Measurements from ENCODE around the gene TMEM80. TPM values are rescaled to one million over a fixed set of nuclear protein-coding genes. Genes with fewer than 3 reads are reported as not detected.

Gene TMEM80
- total RNA-seq, 1 experiment from 2014 or later = 45.2 TPM

DNA sequence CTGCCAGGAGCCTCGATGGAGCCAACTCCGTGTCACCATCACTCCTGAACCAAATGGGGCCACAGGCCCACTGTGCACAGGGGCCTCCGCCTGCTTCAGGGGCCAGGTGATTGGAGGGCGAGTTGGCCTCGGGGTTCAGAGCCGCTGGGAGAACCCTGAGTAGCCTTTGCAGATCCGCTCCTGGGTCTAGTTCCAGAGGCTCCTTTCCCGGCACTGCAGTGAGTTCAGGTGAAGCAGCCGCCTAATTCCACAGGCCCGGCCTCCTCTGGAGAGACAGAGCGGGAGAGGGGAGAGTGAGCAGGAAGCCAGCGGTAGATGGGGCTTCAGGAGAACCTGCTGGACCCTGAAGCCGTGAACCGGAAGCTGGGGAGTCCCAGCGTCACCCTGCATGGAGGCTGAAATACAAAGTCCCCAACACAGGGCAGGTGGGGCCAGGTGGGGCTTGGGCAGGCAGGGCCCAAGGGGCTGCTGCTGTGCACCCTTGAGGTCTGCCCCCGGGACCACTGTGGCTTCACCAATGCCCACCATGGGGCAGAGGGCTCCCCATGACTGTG lies 36.0 kb upstream of the TMEM80 start:
- in situ Hi-C loops (cut with HindIII; ENCODE audit: low pct_unique_long_range_greater_than_20kb, low sequenced_read_pairs) = no loop called here
- POLR2A ChIA-PET = no interaction called here
- CTCF ChIA-PET = no interaction called here

DNA sequence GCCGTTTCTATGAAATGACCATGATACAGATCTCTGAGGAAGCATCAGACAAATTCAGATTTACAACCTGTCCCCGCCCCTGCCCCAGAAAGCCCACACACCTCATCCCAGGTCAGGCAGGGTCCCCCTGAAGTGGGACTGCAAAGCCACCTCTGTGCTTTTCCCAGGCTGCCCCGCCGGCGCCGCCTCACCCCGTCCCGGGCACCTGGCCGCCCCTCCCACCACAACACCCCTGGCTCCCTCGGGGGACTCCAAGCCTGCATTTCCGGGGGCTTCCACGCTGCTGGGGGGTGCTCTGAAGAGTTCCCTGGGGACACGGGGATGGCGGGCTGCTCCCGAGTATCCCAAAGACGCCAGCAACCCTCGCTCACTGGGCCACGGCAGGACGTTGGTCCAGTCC lies 35.3 kb upstream of the TMEM80 start:
- intact Hi-C loops (cut with micrococcal nuclease; ENCODE audit: unreplicated experiment) (loop anchor here (5.0 kb wide), 1 partner anchor 62 kb away; no protein-coding TSS in a partner anchor), in situ Hi-C loops (cut with HindIII; ENCODE audit: low pct_unique_long_range_greater_than_20kb, low sequenced_read_pairs) (no loop called here)
- BruUV-seq (replicated peaks) = no TSS peak
- ATAC-seq = no peak
- POLR2A ChIA-PET = interaction anchor here (0.5 kb wide), 1 partner anchor 154 kb away, joined by 3 read pairs; no protein-coding TSS in a partner anchor
- DNase-seq (ENCODE audit: low read depth, low spot score) = no peak
- Histone ChIP-seq H3K27me3 (ENCODE audit: control insufficient read depth, insufficient read depth, low read length) (no peaks in the 10 kb centered on the region), H3K4me3 (ENCODE audit: low read depth in 2 of 2, low read length in 2 of 2) (no peak overlapping the region), H3K36me3 (ENCODE audit: control insufficient read depth, insufficient read depth, low read length) (no peaks in the 10 kb centered on the region; the same call in 1 of the 2 replicates), H3K27ac (ENCODE audit: low read length) (no peak overlapping the region), H3K9me3 (ENCODE audit: control insufficient read depth, insufficient read depth, low read depth, low read length) (no peaks in the 10 kb centered on the region), H3K4me1 (ENCODE audit: control insufficient read depth, insufficient read depth, low read length) (no peaks in the 10 kb centered on the region)
- CTCF ChIA-PET = no interaction called here
- TF ChIP-seq, protein P1, sequence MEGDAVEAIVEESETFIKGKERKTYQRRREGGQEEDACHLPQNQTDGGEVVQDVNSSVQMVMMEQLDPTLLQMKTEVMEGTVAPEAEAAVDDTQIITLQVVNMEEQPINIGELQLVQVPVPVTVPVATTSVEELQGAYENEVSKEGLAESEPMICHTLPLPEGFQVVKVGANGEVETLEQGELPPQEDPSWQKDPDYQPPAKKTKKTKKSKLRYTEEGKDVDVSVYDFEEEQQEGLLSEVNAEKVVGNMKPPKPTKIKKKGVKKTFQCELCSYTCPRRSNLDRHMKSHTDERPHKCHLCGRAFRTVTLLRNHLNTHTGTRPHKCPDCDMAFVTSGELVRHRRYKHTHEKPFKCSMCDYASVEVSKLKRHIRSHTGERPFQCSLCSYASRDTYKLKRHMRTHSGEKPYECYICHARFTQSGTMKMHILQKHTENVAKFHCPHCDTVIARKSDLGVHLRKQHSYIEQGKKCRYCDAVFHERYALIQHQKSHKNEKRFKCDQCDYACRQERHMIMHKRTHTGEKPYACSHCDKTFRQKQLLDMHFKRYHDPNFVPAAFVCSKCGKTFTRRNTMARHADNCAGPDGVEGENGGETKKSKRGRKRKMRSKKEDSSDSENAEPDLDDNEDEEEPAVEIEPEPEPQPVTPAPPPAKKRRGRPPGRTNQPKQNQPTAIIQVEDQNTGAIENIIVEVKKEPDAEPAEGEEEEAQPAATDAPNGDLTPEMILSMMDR (IDR thresholded peaks at IDR 0.05) = no peak
- TF ChIP-seq, protein P2, sequence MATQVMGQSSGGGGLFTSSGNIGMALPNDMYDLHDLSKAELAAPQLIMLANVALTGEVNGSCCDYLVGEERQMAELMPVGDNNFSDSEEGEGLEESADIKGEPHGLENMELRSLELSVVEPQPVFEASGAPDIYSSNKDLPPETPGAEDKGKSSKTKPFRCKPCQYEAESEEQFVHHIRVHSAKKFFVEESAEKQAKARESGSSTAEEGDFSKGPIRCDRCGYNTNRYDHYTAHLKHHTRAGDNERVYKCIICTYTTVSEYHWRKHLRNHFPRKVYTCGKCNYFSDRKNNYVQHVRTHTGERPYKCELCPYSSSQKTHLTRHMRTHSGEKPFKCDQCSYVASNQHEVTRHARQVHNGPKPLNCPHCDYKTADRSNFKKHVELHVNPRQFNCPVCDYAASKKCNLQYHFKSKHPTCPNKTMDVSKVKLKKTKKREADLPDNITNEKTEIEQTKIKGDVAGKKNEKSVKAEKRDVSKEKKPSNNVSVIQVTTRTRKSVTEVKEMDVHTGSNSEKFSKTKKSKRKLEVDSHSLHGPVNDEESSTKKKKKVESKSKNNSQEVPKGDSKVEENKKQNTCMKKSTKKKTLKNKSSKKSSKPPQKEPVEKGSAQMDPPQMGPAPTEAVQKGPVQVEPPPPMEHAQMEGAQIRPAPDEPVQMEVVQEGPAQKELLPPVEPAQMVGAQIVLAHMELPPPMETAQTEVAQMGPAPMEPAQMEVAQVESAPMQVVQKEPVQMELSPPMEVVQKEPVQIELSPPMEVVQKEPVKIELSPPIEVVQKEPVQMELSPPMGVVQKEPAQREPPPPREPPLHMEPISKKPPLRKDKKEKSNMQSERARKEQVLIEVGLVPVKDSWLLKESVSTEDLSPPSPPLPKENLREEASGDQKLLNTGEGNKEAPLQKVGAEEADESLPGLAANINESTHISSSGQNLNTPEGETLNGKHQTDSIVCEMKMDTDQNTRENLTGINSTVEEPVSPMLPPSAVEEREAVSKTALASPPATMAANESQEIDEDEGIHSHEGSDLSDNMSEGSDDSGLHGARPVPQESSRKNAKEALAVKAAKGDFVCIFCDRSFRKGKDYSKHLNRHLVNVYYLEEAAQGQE (IDR thresholded peaks at IDR 0.05; ENCODE audit: insufficient read depth in 1 of 2, low read depth in 2 of 2, low read length in 1 of 2) = no peak
- no peak for TF ChIP-seq SIN3A (IDR thresholded peaks at IDR 0.05; ENCODE audit: borderline replicate concordance, insufficient read depth, low read depth, low read length)
- TF ChIP-seq POLR2AphosphoS5 (IDR thresholded peaks at IDR 0.05; ENCODE audit: low read depth, low read length) = no peak
- no peak for TF ChIP-seq TCF7L2 (IDR thresholded peaks at IDR 0.05; ENCODE audit: low read depth, low read length)

More for the DNA sequence above, 36.0 kb upstream of the TMEM80 start:
- no peak for DNase-seq (ENCODE audit: low read depth, low spot score)
- no peak for TF ChIP-seq SIN3A (IDR thresholded peaks at IDR 0.05; ENCODE audit: borderline replicate concordance, insufficient read depth, low read depth, low read length)
- TF ChIP-seq TCF7L2 (IDR thresholded peaks at IDR 0.05; ENCODE audit: low read depth, low read length) = no peak
- no peak for TF ChIP-seq POLR2AphosphoS5 (IDR thresholded peaks at IDR 0.05; ENCODE audit: low read depth, low read length)
- TF ChIP-seq, protein P1 (IDR thresholded peaks at IDR 0.05) = no peak
- TF ChIP-seq, protein P2 (IDR thresholded peaks at IDR 0.05; ENCODE audit: insufficient read depth in 1 of 2, low read depth in 2 of 2, low read length in 1 of 2) = no peak
- intact Hi-C loops (cut with micrococcal nuclease; ENCODE audit: unreplicated experiment) = loop anchor here (5.0 kb wide), 1 partner anchor 63 kb away; no protein-coding TSS in a partner anchor
- no peaks in the 10 kb centered on the region for H3K9me3 ChIP-seq (ENCODE audit: control insufficient read depth, insufficient read depth, low read depth, low read length)
- H3K4me1 ChIP-seq (ENCODE audit: control insufficient read depth, insufficient read depth, low read length) = no peaks in the 10 kb centered on the region
- no peaks in the 10 kb centered on the region; the same call in 1 of the 2 replicates for H3K36me3 ChIP-seq (ENCODE audit: control insufficient read depth, insufficient read depth, low read length)
- no peaks in the 10 kb centered on the region for H3K27me3 ChIP-seq (ENCODE audit: control insufficient read depth, insufficient read depth, low read length)
- H3K4me3 ChIP-seq (ENCODE audit: low read depth in 2 of 2, low read length in 2 of 2) = no peak overlapping the region
- no TSS peak for BruUV-seq (replicated peaks)
- no peak overlapping the region for H3K27ac ChIP-seq (ENCODE audit: low read length)
- no peak for ATAC-seq
